ENCODE results near the gene SMARCC1.

DNA sequence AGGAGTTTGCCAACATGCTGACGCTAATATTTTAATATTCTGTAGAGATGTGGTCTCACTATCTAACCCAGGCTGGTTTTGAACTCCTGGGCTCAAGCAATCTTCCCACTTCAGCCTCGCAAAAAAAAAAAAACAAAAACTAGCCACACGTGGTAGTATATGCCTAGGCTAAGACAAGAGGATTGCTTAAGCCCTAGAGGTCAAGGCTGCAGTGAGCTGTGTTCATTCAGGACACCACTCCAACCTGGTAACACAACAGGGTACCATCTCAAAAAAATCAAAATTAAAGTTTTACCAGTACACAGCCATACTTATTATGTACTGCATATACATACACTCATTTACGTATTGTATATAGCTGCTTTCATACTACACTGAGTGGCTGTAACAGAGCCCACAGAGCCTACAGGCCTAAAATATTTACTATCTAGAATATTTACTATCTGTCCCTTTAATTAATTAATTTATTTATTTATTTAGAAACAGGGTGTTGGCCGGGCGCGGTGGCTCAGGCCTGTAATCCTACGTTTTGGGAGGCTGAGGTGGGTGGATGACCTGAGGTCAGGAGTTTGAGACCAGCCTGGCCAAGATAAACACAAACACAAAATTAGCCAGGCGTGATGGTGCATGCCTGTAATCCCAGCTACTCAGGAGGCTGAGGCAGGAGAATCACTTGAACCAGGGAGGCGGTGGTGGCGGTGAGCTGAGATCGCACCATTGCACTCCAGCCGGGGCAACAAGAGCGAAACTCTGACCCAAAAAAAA, 23.2 kb downstream of the SMARCC1 start:
- TF ChIP-seq MAX (IDR thresholded peaks at IDR 0.05): no peak
- no peak for TF ChIP-seq SP1 (IDR thresholded peaks at IDR 0.05; ENCODE audit: low read depth)
- TF ChIP-seq, protein P1, sequence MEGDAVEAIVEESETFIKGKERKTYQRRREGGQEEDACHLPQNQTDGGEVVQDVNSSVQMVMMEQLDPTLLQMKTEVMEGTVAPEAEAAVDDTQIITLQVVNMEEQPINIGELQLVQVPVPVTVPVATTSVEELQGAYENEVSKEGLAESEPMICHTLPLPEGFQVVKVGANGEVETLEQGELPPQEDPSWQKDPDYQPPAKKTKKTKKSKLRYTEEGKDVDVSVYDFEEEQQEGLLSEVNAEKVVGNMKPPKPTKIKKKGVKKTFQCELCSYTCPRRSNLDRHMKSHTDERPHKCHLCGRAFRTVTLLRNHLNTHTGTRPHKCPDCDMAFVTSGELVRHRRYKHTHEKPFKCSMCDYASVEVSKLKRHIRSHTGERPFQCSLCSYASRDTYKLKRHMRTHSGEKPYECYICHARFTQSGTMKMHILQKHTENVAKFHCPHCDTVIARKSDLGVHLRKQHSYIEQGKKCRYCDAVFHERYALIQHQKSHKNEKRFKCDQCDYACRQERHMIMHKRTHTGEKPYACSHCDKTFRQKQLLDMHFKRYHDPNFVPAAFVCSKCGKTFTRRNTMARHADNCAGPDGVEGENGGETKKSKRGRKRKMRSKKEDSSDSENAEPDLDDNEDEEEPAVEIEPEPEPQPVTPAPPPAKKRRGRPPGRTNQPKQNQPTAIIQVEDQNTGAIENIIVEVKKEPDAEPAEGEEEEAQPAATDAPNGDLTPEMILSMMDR (IDR thresholded peaks at IDR 0.05 in 2 of 3, conservative IDR thresholded peaks at IDR 0.05 in 1 of 3; ENCODE audit: borderline replicate concordance in 1 of 3, insufficient read depth in 1 of 3, low read depth in 2 of 3, low read length in 2 of 3): no peak
- TF ChIP-seq POLR2A (IDR thresholded peaks at IDR 0.05; ENCODE audit: borderline replicate concordance, extremely low read depth, insufficient read depth, insufficient read length): no peak
- no peak for TF ChIP-seq ZFX (IDR thresholded peaks at IDR 0.05)
- no peak for TF ChIP-seq JUND (IDR thresholded peaks at IDR 0.05)
- TF ChIP-seq, protein P2, sequence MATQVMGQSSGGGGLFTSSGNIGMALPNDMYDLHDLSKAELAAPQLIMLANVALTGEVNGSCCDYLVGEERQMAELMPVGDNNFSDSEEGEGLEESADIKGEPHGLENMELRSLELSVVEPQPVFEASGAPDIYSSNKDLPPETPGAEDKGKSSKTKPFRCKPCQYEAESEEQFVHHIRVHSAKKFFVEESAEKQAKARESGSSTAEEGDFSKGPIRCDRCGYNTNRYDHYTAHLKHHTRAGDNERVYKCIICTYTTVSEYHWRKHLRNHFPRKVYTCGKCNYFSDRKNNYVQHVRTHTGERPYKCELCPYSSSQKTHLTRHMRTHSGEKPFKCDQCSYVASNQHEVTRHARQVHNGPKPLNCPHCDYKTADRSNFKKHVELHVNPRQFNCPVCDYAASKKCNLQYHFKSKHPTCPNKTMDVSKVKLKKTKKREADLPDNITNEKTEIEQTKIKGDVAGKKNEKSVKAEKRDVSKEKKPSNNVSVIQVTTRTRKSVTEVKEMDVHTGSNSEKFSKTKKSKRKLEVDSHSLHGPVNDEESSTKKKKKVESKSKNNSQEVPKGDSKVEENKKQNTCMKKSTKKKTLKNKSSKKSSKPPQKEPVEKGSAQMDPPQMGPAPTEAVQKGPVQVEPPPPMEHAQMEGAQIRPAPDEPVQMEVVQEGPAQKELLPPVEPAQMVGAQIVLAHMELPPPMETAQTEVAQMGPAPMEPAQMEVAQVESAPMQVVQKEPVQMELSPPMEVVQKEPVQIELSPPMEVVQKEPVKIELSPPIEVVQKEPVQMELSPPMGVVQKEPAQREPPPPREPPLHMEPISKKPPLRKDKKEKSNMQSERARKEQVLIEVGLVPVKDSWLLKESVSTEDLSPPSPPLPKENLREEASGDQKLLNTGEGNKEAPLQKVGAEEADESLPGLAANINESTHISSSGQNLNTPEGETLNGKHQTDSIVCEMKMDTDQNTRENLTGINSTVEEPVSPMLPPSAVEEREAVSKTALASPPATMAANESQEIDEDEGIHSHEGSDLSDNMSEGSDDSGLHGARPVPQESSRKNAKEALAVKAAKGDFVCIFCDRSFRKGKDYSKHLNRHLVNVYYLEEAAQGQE (IDR thresholded peaks at IDR 0.05; ENCODE audit: low read depth): no peak
- no peak for TF ChIP-seq POLR2AphosphoS5 (IDR thresholded peaks at IDR 0.05; ENCODE audit: low read depth, low read length)
- TF ChIP-seq, protein P3, sequence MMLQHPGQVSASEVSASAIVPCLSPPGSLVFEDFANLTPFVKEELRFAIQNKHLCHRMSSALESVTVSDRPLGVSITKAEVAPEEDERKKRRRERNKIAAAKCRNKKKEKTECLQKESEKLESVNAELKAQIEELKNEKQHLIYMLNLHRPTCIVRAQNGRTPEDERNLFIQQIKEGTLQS (IDR thresholded peaks at IDR 0.05): no peak
